HG02885 (cell line): Measurements from ENCODE around the gene C7orf25.

Source experiments
- ATAC-seq: cut with Tn5 transposase; IDR thresholded peaks from one replicate; pipeline ENCODE4 v1.9.1; 2021; ENCODE audit warnings: mild to moderate bottlenecking; ENCODE audit not compliant: unreplicated experiment, poor library complexity

Gene C7orf25

GRCh38 chr7:42883950-42884349 is 27.9 kb downstream of the C7orf25 start:
- ATAC-seq, result peak; percentile 47

GRCh38 chr7:42880392-42880791 is 31.5 kb downstream of the C7orf25 start:
- no peak for ATAC-seq

GRCh38 chr7:42878303-42878702 is 33.6 kb downstream of the C7orf25 start:
- no peak for ATAC-seq

GRCh38 chr7:42877862-42878261 is 34.0 kb downstream of the C7orf25 start:
- ATAC-seq, result no peak

GRCh38 chr7:42876182-42877068 is 35.4 kb downstream of the C7orf25 start:
- peak; percentile 94 for ATAC-seq

- ATAC-seq, result peak; percentile 99
Observed at GRCh38 chr7:42869131-42870020, 42.5 kb downstream of the C7orf25 start.

GRCh38 chr7:42868480-42868879 is 43.4 kb downstream of the C7orf25 start:
- no peak for ATAC-seq
